ENCODE data around the gene THAP4.

Gene THAP4

DNA sequence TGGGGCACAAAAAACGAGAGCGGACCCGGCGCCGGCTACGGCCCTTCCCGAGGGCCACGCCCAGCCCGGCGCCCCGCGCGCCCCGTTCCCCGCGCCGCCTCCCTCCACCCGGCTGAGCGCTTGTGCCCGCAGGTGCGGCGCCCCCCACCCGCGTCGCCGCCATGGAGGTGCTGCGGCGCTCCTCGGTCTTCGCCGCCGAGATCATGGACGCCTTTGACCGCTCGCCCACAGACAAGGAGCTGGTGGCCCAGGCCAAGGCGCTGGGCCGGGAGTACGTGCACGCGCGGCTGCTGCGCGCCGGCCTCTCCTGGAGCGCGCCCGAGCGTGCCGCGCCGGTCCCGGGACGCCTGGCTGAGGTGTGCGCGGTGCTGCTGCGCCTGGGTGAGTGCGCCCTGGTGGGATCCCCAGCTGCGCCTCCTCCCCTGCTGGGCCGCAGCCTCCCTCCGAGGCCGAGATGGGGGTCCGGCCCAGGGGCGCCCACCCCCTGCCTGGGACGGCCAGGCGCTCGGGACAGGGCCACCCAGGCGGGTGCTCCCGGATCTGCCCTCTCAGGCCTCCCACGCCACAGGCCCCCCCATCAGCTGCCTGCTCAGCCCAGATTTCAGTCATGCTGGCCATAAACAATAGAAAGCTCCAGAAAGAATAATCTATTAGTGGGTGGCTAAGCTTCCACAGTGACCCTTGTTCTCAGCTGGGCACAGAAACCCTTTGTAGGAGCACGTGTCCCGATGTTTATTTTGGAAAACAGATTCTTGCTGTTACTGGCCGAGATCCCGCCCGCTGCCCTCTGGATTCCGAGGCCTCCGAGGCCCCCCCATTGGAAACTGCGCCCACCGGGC lies 77.4 kb downstream of the THAP4 start:
- Histone ChIP-seq H3K27ac (peak overlapping the region in 20 of 21 experiments; percentile 48 to 94 (median 81)), H3K4me3 (peak overlapping the region; percentile 49 to 74 (median 61))

DNA sequence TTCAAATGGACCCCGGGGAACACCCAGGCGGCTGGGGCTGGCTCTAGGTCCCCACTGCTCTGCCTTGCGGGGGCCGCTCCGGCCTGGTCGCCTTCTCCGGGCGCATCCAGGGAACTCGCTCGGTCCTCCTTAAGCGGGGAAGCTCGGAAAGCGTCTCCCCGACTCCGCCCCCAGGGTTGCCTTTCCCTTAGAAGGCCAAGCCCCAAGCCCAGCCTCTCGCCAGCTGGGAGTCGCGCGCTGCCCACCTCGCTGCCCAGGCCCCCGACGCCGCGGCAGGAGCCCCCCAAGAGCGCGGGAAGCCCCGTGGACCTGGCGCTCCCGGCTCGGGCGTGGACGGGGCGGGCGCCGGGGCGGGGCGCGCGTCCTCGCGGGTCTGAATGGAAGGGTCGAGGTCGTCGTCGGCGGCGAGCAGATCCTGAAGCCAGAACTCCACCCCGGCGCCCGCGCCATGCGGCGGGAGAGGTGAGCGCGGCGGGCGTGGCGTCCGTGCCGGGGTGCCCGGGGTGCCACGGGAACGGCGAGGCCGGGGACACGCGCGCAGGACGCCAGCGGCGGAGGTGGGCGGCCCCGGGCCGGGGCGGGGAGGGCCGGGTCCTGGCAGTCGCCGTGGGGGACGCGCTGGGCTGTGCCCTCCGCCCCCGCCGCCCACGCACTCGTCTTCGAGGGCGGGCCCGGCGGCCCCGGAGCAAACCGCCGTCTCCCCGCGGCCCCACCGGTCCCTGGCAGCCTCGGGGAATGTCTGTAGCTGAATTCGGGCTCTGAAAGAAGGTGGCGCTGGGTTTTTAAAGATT lies 78.2 kb downstream of the THAP4 start, which contains the start of gene BOK:
Gene BOK, plus strand, starts transcription at position 214 of the 791 bp plus-strand sequence. CDS start 739 bp downstream, outside the sequence.
- peak within 1 kb of the TSS in 20 of 21 experiments; percentile 48 to 94 (median 81) for H3K27ac ChIP-seq
- H3K4me3 ChIP-seq: peak within 1 kb of the TSS; percentile 49 to 74 (median 61)

DNA sequence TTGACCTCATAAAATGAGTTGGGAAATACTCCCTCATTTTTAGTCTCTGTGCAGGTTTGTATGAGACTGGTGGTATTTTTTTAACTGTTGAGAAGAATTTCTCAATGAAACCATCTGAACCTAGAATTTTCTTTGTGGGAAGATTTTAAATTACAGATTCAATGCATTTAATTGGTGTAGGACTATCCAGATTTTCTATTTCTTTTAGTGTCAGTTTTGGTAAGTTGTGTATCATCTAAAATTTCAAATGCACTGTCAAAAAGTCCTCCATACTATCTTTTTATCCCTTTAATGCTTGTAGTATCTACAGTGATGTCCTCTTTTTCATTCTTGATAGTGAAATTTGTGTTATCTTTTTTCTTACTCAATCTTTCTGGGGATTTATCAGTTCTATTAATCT lies 80.2 kb downstream of the THAP4 start:
- Histone ChIP-seq H3K27ac (no peak overlapping the region), H3K4me3 (no peak overlapping the region)

DNA sequence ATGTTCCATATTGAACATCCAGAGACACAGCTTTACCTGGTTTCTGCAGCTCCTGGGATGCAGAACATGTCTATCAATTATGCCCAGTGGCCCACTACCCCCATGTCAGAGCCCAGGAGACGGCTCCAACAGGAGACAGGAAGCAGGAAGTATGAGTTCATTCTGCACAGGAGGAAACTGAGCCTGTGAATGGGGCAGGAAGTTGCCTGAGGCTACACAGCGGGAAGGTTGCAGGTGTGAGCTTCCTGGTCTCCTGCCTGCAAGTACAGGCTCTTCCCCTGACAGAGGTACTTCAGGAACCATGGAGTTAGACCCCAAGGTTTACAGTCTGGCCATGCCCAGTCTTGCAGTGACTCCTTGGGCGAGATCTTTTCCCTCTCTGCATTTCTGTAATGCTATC lies 81.2 kb downstream of the THAP4 start:
- Histone ChIP-seq H3K4me3 (no peak overlapping the region), H3K27ac (no peak overlapping the region)

DNA sequence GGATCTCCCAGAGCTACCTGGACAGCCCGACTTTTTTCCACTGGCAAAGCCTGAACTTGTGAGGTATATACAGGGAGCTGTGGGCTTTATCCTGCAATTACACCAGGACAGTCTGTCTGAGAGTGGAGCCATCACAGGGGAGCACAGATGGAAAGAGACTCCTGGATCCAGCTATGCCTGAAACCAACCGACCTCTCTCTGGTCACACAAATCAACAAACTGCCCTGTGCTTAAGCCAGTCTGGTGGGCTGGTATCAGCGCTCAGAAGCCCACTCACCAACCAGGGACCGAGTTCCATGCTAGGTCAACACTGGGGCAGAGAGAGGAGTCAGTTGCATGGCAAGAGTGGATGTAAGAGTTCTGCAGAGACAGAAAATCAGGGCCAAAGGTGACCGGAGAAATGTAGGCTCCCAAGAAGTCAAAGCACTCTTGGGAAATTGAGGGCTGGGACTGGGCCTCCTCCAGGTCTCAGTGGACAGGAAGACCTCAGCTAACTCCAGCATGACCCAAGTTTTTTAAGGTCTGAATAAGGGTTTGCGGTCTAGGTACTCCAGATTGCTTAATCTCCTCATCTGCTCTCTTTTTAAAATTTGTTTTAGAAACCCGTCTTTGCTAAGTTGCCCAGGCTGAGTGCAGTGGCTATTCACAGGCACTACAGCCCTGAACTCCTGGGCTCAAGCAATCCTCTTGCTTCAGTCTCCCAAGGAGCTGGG lies 82.2 kb downstream of the THAP4 start:
- no peak overlapping the region for H3K27ac ChIP-seq
- H3K4me3 ChIP-seq: no peak overlapping the region

DNA sequence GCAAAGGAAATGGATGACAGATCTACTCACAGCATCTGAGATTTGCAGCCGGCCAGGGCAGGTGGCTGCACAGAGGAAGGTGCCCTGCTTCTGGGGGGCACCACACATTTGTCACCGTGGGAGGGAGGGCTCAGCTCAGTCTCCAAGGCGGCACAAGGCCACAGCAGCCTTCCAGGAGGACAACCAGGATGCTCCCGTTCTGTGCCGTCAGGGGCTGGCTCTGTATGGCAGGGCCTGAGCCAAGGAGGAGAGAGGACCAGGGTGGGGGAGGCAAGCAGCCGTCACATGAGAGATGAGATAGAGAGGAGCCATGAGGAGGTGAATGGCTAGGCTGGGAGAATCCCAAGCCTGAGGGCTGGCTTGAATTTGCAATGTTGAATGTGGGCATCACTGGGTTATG lies 83.0 kb downstream of the THAP4 start:
- no peak overlapping the region for H3K27ac ChIP-seq
- no peak overlapping the region for H3K4me3 ChIP-seq

DNA sequence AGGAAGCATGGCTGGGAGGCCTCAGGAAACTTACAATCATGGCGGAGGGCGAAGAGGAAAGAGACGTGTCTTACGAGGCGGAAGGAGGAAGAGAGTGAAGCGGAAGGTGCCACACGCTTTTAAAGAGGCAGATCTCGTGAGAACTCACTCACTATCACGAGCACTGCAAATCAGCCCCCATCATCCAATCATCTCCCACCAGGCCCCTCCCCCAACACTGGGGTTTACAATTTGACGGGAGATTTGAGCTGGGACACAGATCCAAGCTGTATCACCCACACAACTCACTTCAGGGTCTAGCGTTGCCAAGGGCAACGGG lies 83.5 kb downstream of the THAP4 start:
- H3K27ac ChIP-seq: no peak overlapping the region

DNA sequence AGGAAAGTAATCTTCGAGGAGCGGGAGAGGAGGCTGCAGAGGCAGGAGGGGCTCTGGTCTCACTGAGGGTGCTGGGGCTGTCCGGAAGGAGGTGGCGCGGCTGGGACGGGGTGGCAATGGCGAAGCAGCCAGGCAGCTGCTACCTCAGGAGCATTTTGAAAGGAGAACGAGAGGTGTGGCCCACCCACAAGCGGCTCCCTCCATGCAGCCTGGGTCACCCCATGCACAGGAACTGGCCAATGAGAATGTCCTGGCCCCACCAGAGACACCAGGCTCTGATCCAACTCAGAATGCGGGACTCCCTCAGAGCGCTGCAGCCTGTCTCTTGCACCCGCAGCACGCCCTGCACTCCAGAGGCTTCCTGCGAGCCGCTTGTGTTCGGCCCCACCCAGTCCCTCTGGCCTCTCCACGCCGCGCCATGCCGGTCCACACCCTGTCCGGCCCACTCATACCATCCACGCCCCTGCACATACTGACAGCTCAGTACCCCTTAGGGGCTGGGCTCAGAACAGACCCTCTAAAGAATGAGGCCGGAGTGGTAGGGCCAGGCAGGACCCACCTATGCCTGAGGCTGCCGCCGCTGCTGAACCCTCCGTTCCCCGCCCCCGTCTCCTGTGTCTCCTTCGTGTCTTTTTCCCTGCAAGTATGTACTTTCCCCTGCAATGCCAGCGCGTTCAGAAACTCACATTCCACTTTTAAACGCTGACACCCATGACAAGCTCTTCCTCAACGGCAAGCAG lies 84.8 kb downstream of the THAP4 start:
- peak overlapping the region in 2 of 21 experiments; percentile 6 to 32 for H3K27ac ChIP-seq
- peak overlapping the region in 3 of 7 experiments; percentile 13 to 23 (median 14) for H3K4me3 ChIP-seq

More for the DNA sequence above, 83.5 kb downstream of the THAP4 start:
- no peak overlapping the region for H3K4me3 ChIP-seq

DNA sequence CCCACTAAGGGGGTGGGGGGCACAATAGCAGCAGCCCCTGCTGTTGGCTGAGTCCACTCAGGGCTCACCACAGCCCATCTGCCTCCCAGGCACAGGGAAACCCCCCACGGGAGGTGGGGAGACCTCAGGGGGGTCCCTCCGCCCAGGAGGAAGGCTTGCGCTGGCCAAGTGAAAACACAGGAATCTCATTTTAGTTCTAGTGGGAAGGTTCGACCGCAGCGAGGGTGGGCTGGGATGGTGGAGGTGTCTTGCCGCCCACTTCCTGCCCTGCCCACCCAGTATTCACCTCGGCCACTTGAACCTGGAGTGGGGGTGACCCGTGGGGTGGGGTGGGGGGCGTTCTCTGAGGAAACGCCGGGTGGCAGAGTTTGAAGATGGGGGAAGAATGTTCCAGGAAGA lies 85.4 kb downstream of the THAP4 start:
- peak overlapping the region in 2 of 21 experiments; percentile 6 to 32 for H3K27ac ChIP-seq
- peak overlapping the region in 3 of 7 experiments; percentile 13 to 23 (median 14) for H3K4me3 ChIP-seq

DNA sequence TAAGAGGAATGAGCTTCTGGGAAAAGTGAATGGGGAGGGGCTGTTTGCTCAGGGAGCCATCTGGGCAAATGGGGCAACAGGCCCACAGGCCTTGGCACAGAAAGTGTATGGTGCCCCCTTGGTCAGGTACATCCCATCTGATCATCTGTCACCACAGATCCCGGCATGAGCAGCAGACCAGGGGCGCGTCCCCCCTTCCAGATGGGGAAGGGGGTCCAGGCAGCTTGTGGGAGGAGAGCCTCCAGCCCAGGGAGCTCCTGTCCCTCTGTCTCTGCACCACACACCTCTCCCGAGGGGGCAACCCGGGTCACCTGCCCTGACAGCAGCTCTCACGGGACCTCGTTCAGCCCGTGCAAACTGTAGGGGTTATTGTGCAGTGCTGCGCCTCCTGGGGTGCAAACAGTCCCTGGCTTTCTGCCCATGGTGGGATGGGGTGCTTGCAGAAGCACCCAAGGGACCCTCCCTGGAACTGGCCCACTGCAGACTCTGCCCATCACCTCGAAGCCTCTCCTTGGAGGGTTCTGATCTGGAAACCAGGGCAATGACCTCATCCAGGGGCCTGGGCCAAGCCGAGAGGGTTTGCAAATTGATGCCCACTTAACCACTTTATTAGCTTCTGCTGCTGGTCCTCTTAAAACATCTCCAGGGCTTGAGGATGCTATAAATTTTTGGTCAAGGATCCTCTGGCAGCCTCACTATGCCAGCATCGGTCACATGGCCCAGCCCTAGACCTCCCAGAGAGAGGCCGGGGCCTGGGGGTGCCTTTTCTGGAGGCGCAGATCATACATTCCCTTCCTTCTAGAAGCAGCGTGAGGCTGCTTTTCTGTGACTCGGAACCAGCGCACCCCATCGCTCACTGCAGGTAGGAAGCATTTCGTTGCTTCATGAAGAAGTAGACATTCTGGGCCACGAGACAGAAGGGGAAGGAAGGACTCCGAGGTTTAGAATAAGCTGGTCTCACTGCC lies 86.1 kb downstream of the THAP4 start:
- Histone ChIP-seq H3K27ac (peak overlapping the region in 2 of 21 experiments; percentile 6 to 32), H3K4me3 (peak overlapping the region in 1 of 7 experiments; percentile 13)

DNA sequence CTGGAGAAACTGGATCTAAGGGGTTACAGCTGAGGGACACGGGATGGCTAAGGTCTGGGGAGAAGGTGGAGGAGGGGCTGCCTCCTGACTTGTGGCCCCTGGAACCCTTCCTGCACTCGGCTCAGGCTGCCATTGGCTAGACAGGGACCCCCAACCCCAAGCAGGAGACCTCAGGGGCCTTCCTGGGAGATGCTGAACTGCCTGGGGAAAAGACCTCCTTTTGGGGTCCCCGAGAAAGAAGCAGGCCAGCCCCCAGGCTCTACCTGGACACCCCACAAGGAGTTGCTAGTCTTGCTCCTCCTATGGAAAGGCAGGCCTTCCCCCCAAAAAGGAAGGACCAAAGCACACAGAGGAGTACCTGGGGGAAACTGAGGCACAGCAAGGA lies 88.5 kb downstream of the THAP4 start:
- no peak overlapping the region for H3K4me3 ChIP-seq
- H3K27ac ChIP-seq: no peak overlapping the region

DNA sequence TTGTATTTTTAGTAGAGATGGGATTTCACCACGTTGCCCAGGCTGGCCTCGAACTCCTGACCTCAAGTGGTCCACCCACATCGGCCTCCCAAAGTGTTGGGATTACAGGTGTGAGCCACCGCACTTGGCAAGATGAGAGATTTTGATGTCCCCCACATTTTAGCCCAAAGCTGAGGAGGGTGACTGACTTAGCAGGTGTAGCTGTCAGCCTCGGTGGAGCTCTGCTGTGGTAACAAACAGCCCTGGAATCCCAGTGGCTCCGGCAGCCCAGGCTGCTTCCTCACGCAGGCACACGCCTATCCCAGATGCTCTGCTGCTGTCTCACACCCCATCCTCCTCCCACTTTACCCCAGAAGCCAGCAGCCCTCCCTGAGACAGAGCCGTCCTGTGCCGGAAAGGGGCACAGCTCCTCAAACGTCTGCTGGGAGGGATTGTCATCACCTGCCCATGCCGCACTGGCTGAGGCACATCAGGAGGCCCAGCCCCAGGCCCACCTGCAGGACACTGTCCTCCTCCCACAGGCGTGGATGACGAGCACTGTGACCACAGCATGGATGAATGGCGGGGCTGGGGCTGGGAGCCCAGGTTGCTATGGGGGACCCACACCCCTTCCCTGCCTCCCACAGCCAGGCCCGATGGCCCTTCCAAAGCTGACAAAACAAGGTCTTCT lies 89.0 kb downstream of the THAP4 start:
- no peak overlapping the region for H3K27ac ChIP-seq
- H3K4me3 ChIP-seq: no peak overlapping the region

DNA sequence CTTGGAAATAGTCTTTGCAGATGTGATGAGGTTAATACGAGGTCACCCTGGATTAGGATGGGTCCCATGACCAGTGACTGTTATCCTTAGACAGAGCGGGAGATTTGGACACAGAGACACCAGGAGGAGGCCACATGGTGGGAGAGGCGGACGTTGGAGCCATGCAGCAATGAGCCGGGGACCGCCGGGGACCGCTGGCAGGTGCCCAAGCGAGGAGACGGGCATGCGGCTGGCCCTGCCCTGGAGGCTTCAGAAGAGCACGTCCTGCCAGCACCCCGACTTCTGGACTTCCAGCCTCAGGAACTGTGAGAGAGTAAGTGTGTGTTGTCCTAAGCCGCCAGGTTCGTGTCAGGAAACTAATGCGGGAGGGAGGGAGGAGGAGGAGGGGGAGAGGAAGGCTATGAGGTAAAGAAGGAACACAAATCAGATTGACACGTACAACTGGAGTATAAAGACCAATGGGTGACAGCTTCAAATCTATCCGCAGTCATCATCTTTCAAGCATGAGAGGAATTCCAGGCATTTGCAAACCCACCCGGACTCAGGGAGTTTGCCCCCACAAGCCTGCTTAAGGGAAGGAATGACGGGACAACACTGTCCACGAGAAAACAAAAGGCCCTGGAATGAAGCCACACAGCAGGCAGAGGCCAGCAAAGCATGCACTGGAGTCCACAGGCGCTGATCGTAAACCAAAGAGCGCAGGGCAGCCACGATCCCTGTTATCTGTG lies 90.0 kb downstream of the THAP4 start:
- Histone ChIP-seq H3K4me3 (no peak overlapping the region), H3K27ac (no peak overlapping the region)

DNA sequence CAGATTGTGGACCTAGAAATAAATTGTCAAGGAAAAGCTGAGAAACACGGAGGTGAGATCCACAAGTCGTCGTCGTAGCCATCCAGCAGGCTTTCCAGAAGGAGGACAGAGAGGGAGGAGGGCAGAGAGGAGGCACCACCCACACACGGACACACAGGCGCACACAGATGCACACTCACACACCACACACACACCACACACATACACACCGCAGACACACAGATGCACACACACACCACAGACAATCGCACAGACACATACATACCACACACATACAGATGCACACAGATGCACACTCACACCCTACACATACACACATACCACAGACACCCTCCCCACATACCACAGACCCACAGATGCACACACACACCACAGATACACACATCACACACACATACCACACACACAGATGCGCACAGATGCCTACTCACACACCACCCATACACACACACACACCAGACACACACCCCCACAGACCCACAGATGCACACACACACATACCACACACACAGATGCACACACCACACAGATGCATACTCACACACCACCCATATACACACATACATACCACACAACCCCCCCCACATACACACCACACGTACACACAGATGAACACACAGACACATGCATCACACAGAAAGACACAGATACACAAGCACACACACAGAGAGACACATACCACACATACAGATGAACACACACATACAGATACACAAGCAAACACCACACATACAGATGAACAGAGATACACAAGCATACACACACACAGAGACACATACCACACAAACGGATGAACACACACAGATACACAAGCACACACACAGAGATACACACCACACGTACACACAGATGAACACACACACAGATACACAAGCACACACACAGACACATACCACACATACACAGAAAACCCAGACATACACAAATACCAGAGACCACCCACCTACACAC lies 91.2 kb downstream of the THAP4 start:
- no peak overlapping the region for H3K4me3 ChIP-seq
- H3K27ac ChIP-seq: no peak overlapping the region

DNA sequence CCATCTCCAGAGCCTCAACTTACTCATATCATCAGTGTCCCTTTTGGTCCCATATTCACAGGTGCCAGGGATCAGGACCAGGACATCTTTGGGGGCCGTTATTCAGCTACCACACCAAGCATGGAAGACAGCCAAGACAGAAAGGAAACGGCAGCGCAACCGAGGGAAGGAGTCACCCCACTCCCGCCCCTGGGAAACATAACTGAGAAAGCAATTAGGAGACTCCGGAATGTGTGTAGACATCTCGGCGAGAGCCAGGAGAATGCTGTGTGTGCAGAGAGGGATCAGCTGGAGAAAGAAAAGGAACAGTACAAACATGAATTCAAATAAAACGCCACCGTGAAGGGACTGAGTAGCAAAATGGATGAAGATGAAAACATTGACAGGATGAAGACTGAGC lies 91.9 kb downstream of the THAP4 start:
- H3K27ac ChIP-seq: no peak overlapping the region
- no peak overlapping the region for H3K4me3 ChIP-seq

DNA sequence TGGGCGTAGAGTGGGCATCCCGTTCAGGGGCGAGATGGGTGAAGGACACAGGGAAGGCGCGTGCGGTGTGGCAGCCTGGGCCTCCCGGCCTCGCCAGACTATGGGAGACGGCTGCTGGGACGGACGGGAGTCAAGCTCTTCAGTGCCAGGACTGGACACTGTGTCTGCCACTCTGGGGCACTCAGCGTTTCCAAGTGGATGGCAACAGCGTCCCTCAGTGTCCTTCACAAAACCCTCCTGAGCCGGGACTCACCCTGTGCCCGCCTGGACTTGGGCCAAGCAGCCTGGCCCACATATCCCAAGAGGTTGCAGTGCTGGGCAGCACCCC lies 94.7 kb downstream of the THAP4 start:
- Histone ChIP-seq H3K27ac (no peak overlapping the region), H3K4me3 (no peak overlapping the region)
